GM13976 (cell line): ENCODE data around the gene ITGA11.

Source experiments
- DNase-seq: peaks from one replicate; pipeline ENCODE4 v3.0.0; 2012; ENCODE audit warnings: low spot score
- in situ Hi-C: fragments of 300-500 bp; cut with MboI; formaldehyde crosslinking; loops from one replicate; pipeline ENCODE4 v1.12.0; 2022; ENCODE audit warnings: low sequenced_read_pairs, mixed read lengths, inconsistent platforms; ENCODE audit not compliant: unreplicated experiment
- TF ChIP-seq, protein P1 (sequence below): IDR thresholded peaks from 2 replicates; pipeline ENCODE4 v1.5.1; 2012; ENCODE audit warnings: borderline replicate concordance, mild to moderate bottlenecking; ENCODE audit not compliant: insufficient read depth; ENCODE audit errors: extremely low read depth, missing control alignments, control extremely low read depth

Gene ITGA11

DNA sequence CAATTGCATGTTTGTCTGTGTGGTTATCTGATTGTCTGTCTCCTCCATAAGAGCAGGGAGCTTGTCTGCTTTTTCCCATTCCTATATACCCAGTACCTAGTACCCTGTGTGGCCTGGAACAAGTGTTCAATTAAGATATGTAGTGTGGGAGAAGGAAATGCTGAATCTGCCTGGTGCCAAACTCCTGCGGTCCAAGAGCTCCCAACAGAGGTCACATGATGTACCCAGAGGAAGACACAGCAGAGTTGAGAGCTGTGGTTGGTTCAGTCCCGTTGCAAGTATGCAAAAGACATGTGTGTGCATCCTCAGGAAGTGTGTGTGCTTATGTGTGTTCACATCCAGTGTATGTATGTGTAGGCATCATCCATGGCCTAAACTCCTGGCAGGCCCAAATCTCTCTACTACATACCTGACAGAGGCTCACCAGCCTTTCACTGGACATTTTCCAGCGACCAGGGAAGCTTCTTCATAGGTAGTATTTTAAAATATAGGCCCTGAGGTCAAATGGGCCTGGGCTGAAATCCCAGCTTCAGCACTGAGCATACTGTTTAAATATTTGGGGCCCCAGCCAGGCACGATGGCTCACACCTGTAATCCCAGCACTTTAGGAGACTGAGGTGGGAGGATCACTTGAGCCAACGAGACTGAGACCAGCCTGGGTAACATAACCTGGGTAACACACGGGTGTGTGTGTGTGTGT is 34.0 kb upstream of the ITGA11 start:
- in situ Hi-C loops: no loop called here
- TF ChIP-seq, protein P1, sequence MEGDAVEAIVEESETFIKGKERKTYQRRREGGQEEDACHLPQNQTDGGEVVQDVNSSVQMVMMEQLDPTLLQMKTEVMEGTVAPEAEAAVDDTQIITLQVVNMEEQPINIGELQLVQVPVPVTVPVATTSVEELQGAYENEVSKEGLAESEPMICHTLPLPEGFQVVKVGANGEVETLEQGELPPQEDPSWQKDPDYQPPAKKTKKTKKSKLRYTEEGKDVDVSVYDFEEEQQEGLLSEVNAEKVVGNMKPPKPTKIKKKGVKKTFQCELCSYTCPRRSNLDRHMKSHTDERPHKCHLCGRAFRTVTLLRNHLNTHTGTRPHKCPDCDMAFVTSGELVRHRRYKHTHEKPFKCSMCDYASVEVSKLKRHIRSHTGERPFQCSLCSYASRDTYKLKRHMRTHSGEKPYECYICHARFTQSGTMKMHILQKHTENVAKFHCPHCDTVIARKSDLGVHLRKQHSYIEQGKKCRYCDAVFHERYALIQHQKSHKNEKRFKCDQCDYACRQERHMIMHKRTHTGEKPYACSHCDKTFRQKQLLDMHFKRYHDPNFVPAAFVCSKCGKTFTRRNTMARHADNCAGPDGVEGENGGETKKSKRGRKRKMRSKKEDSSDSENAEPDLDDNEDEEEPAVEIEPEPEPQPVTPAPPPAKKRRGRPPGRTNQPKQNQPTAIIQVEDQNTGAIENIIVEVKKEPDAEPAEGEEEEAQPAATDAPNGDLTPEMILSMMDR: no peak

GRCh38 chr15:68464448-68465090 is 32.6 kb upstream of the ITGA11 start:
- DNase-seq: no peak
- in situ Hi-C loops: no loop called here

More for the DNA sequence above, 34.0 kb upstream of the ITGA11 start:
- no peak for DNase-seq

GRCh38 chr15:68463996-68464395 is 32.0 kb upstream of the ITGA11 start:
- no peak for DNase-seq
- in situ Hi-C loops: no loop called here
- TF ChIP-seq, protein P1: no peak

More at GRCh38 chr15:68464448-68465090, 32.6 kb upstream of the ITGA11 start:
- TF ChIP-seq, protein P1: no peak

GRCh38 chr15:68463444-68463843 is 31.5 kb upstream of the ITGA11 start:
- in situ Hi-C loops: no loop called here
- no peak for DNase-seq

GRCh38 chr15:68460166-68460565 is 28.2 kb upstream of the ITGA11 start:
- TF ChIP-seq, protein P1: no peak
- no peak for DNase-seq
- in situ Hi-C loops: no loop called here

More at GRCh38 chr15:68463444-68463843, 31.5 kb upstream of the ITGA11 start:
- TF ChIP-seq, protein P1: no peak

- in situ Hi-C loops: no loop called here
- DNase-seq: no peak
- TF ChIP-seq, protein P1: no peak
These were observed 18.2 kb upstream of the ITGA11 start for GRCh38 chr15:68450192-68450591.
